B cell (primary cell): ENCODE data around the gene ANKRD44.

Experiments
- CTCF ChIP-seq: fragments of 200-600 bp; IDR thresholded peaks from one replicate; pipeline ENCODE4 v1.8.0; 2022; ENCODE audit warnings: antibody characterized with exemption, mild to moderate bottlenecking
- EZH2 ChIP-seq: IDR thresholded peaks from 2 replicates; pipeline ENCODE4 v1.6.1; 2012; ENCODE audit warnings: borderline replicate concordance, low read depth, mild to moderate bottlenecking, moderate library complexity, low read length; ENCODE audit not compliant: insufficient read depth, poor library complexity, severe bottlenecking

GRCh38 chr2:197259470-197259999 lies 51.0 kb downstream of the ANKRD44 start:
- no peak for TF ChIP-seq CTCF
- TF ChIP-seq EZH2, result no peak
